Measurements from ENCODE around the gene NR2C2. TPM values are rescaled to one million over a fixed set of nuclear protein-coding genes. Genes with fewer than 3 reads are reported as not detected.

Gene NR2C2
- total and polyA plus RNA-seq, 2 of the 13 experiments (the other 11 are each of a cell fraction or from before 2014, with no cell fraction given) = 7.8 to 11.8 TPM

- TF ChIP-seq XRCC5 (optimal IDR thresholded peaks at IDR 0.05; ENCODE audit: low read length) = no peak
- peak in 1 of 2 experiments; percentile 10; a peak in 1 of 4 replicates for TF ChIP-seq ATF4 (CRISPR knock-in tag; IDR thresholded peaks at IDR 0.05)
- no peak for TF ChIP-seq STAG1 (CRISPR knock-in tag; IDR thresholded peaks at IDR 0.05)
- no peak for TF ChIP-seq ZNF703 (CRISPR knock-in tag; IDR thresholded peaks at IDR 0.05; ENCODE audit: borderline replicate concordance)
- no peak for TF ChIP-seq ZNF547 (CRISPR knock-in tag; IDR thresholded peaks at IDR 0.05)
- peak; percentile 51; the same call in 1 of the 2 replicates for TF ChIP-seq REPIN1 (CRISPR knock-in tag; IDR thresholded peaks at IDR 0.05; ENCODE audit: borderline replicate concordance, low read depth)
- TF ChIP-seq ZNF253 (CRISPR knock-in tag; IDR thresholded peaks at IDR 0.05; ENCODE audit: borderline replicate concordance) = no peak
- no peak for TF ChIP-seq SOX5 (CRISPR knock-in tag; IDR thresholded peaks at IDR 0.05; ENCODE audit: borderline replicate concordance)
- TF ChIP-seq PBX2 (CRISPR knock-in tag; IDR thresholded peaks at IDR 0.05) = peak; percentile 96
- no peak for TF ChIP-seq ZSCAN22 (CRISPR knock-in tag; IDR thresholded peaks at IDR 0.05)
- no peak for TF ChIP-seq TMF1 (CRISPR knock-in tag; IDR thresholded peaks at IDR 0.05; ENCODE audit: low read depth)
- TF ChIP-seq CSRNP1 (CRISPR knock-in tag; IDR thresholded peaks at IDR 0.05) = 0 out of 2 replicates have a peak, but pooled peaks have one; percentile 20
- no peak for TF ChIP-seq ZNF275 (CRISPR knock-in tag; IDR thresholded peaks at IDR 0.05; ENCODE audit: borderline replicate concordance)
- TF ChIP-seq SP5 (CRISPR knock-in tag; IDR thresholded peaks at IDR 0.05; ENCODE audit: borderline replicate concordance, low read depth) = peak; percentile 18
- peak; percentile 9 for TF ChIP-seq ZFP36 (IDR thresholded peaks at IDR 0.05; ENCODE audit: borderline replicate concordance, low read depth, low read length, partially characterized antibody)
- peak; percentile 95 for TF ChIP-seq SP2 (CRISPR knock-in tag; IDR thresholded peaks at IDR 0.05)
- peak; percentile 64 for TF ChIP-seq KAT8 (CRISPR knock-in tag; IDR thresholded peaks at IDR 0.05)
- peak; percentile 90 for TF ChIP-seq HOXA3 (CRISPR knock-in tag; IDR thresholded peaks at IDR 0.05)
- peak; percentile 83 for TF ChIP-seq DMAP1 (CRISPR knock-in tag; IDR thresholded peaks at IDR 0.05)
- no peak; the same call in 1 of the 2 replicates for TF ChIP-seq ZIK1 (CRISPR knock-in tag; IDR thresholded peaks at IDR 0.05; ENCODE audit: borderline replicate concordance, low read depth)
- no peak for TF ChIP-seq ZBTB4 (CRISPR knock-in tag; IDR thresholded peaks at IDR 0.05; ENCODE audit: borderline replicate concordance)
- no peak for TF ChIP-seq NR2F2 (IDR thresholded peaks at IDR 0.05; ENCODE audit: borderline replicate concordance, low read depth)
Measured at GRCh38 chr3:14947886-14948608, 664 bp downstream of the NR2C2 start (continued).
